Type B pancreatic cell (in vitro differentiated cells): ENCODE data around the gene RAPGEF4. TPM values are rescaled to one million over a fixed set of nuclear protein-coding genes. Genes with fewer than 3 reads are reported as not detected.

Experiments used
- DNase-seq: peaks from one replicate; pipeline ENCODE4 v3.0.0; 2021; ENCODE audit warnings: mixed read lengths; ENCODE audit not compliant: unreplicated experiment; ENCODE audit errors: extremely low spot score
- H3K27ac Mint-ChIP-seq: 2 replicates; pipeline ENCODE4 v1.8.0; 2021; ENCODE audit warnings: mild to moderate bottlenecking, mixed read lengths
- H3K27me3 Mint-ChIP-seq: 2 replicates; pipeline ENCODE4 v1.8.0; 2021; ENCODE audit warnings: mixed read lengths
- H3K36me3 Mint-ChIP-seq: 2 replicates; pipeline ENCODE4 v1.8.0; 2021; ENCODE audit warnings: mixed read lengths
- H3K4me1 Mint-ChIP-seq: one replicate; pipeline ENCODE4 v1.8.0; 2021; ENCODE audit warnings: mixed read lengths; ENCODE audit not compliant: unreplicated experiment
- H3K4me3 Mint-ChIP-seq: 2 replicates; pipeline ENCODE4 v1.8.0; 2021; ENCODE audit warnings: mild to moderate bottlenecking, mixed read lengths
- H3K9me3 Mint-ChIP-seq: 2 replicates; pipeline ENCODE4 v1.8.0; 2021; ENCODE audit warnings: mixed read lengths
- CTCF ChIP-seq: fragments of 200-600 bp; sonication (generic); conservative IDR thresholded peaks from 2 replicates; pipeline ENCODE4 v1.5.0; 2021; ENCODE audit warnings: antibody characterized with exemption, mild to moderate bottlenecking
- total RNA-seq: library from RNA; stranded (reverse); gene quantifications from 2 replicates; pipeline ENCODE4 v1.2.1, GENCODE V29; 2021; ENCODE audit warnings: low replicate concordance

The RAPGEF4 gene
- total RNA-seq, 1 donor from 2014 or later: 4.3 TPM

- H3K36me3 Mint-ChIP-seq: no peaks in the 10 kb centered on the region
- DNase-seq: no peak
- H3K27ac Mint-ChIP-seq: no peak overlapping the region
- H3K4me1 Mint-ChIP-seq: no peaks in the 10 kb centered on the region
- TF ChIP-seq CTCF: no peak
- no peak overlapping the region for H3K4me3 Mint-ChIP-seq
- H3K9me3 Mint-ChIP-seq: peaks cover 5% of the 10 kb centered on the region
- no peaks in the 10 kb centered on the region for H3K27me3 Mint-ChIP-seq
Measured at GRCh38 chr2:172751564-172751963, 15.9 kb downstream of the RAPGEF4 start.

GRCh38 chr2:172753610-172754009 is 18.0 kb downstream of the RAPGEF4 start:
- H3K27ac Mint-ChIP-seq: no peak overlapping the region
- no peak for TF ChIP-seq CTCF
- H3K27me3 Mint-ChIP-seq: no peaks in the 10 kb centered on the region
- no peak overlapping the region for H3K4me3 Mint-ChIP-seq
- no peaks in the 10 kb centered on the region for H3K36me3 Mint-ChIP-seq
- DNase-seq: no peak
- H3K9me3 Mint-ChIP-seq: no peaks in the 10 kb centered on the region
- H3K4me1 Mint-ChIP-seq: no peaks in the 10 kb centered on the region

GRCh38 chr2:172759441-172759840 is 23.8 kb downstream of the RAPGEF4 start:
- no peaks in the 10 kb centered on the region for H3K4me1 Mint-ChIP-seq
- peaks cover 7% of the 10 kb centered on the region for H3K36me3 Mint-ChIP-seq
- TF ChIP-seq CTCF: no peak
- DNase-seq: no peak
- H3K27ac Mint-ChIP-seq: no peak overlapping the region
- no peak overlapping the region for H3K4me3 Mint-ChIP-seq
- H3K27me3 Mint-ChIP-seq: no peaks in the 10 kb centered on the region
- H3K9me3 Mint-ChIP-seq: peaks cover 7% of the 10 kb centered on the region

GRCh38 chr2:172761306-172761705 is 25.7 kb downstream of the RAPGEF4 start:
- Mint-ChIP-seq H3K27ac (no peak overlapping the region), H3K4me1 (no peaks in the 10 kb centered on the region), H3K4me3 (no peak overlapping the region), H3K27me3 (no peaks in the 10 kb centered on the region), H3K36me3 (peaks cover 7% of the 10 kb centered on the region), H3K9me3 (peaks cover 7% of the 10 kb centered on the region)
- no peak for DNase-seq
- TF ChIP-seq CTCF: no peak

GRCh38 chr2:172762574-172762973 is 26.9 kb downstream of the RAPGEF4 start:
- Mint-ChIP-seq H3K36me3 (peaks cover 7% of the 10 kb centered on the region), H3K4me1 (no peaks in the 10 kb centered on the region)
- TF ChIP-seq CTCF: no peak

GRCh38 chr2:172763079-172763478 is 27.4 kb downstream of the RAPGEF4 start:
- no peak for DNase-seq
- Mint-ChIP-seq H3K27ac (no peak overlapping the region), H3K9me3 (peaks cover 7% of the 10 kb centered on the region), H3K27me3 (no peaks in the 10 kb centered on the region), H3K4me3 (no peak overlapping the region), H3K36me3 (peaks cover 7% of the 10 kb centered on the region), H3K4me1 (no peaks in the 10 kb centered on the region)
- no peak for TF ChIP-seq CTCF

More at GRCh38 chr2:172762574-172762973, 26.9 kb downstream of the RAPGEF4 start:
- Mint-ChIP-seq H3K27me3 (no peaks in the 10 kb centered on the region), H3K4me3 (no peak overlapping the region), H3K9me3 (peaks cover 7% of the 10 kb centered on the region), H3K27ac (no peak overlapping the region)
- no peak for DNase-seq
